ENCODE results near the gene MYBPC2.

The MYBPC2 gene

GRCh38 chr19:50515168-50515561, 82.5 kb downstream of the MYBPC2 start:
- DNase-seq (ENCODE audit: low read depth, low spot score) = no peak

All from iPS DF 19.7 (cell line).